Naive B cell (primary cell): Measurements from ENCODE around the gene MTCL1. TPM values are rescaled to one million over a fixed set of nuclear protein-coding genes. Genes with fewer than 3 reads are reported as not detected.

Experiments used
- ATAC-seq, 2 donors: fragments of 150-1000 bp; cut with Tn5 transposase; 2 replicates each; pipeline ENCODE4 v1.10.0; 2021; ENCODE audit warnings: low read depth in 2 of 2, mild to moderate bottlenecking in 2 of 2, moderate library complexity in 2 of 2
- DNase-seq: peaks from one replicate; pipeline ENCODE4 v3.0.0; 2022
- H3K27ac Mint-ChIP-seq, 6 donors: one replicate each; pipeline ENCODE4 v1.8.0; 2020 to 2022; ENCODE audit warnings: mild to moderate bottlenecking in 6 of 6, mixed read lengths in 6 of 6, moderate library complexity in 5 of 6, inconsistent platforms in 2 of 6
- H3K27me3 Mint-ChIP-seq, 3 donors: one replicate each; pipeline ENCODE4 v1.8.0; 2021 to 2022; ENCODE audit warnings: mixed read lengths in 3 of 3, mild to moderate bottlenecking in 1 of 3
- H3K36me3 Mint-ChIP-seq, 2 donors: one replicate each; pipeline ENCODE4 v1.8.0; 2020 to 2022; ENCODE audit warnings: mixed read lengths in 2 of 2, inconsistent platforms in 1 of 2, mild to moderate bottlenecking in 1 of 2
- H3K4me1 Mint-ChIP-seq, 3 donors: one replicate each; pipeline ENCODE4 v1.8.0; 2020 to 2022; ENCODE audit warnings: mixed read lengths in 3 of 3, inconsistent platforms in 1 of 3, mild to moderate bottlenecking in 1 of 3, moderate library complexity in 1 of 3
- H3K4me3 Mint-ChIP-seq, 8 donors: one replicate each; pipeline ENCODE4 v1.8.0; 2020 to 2022; ENCODE audit warnings: mild to moderate bottlenecking in 8 of 8, mixed read lengths in 8 of 8, moderate library complexity in 8 of 8, inconsistent platforms in 2 of 8
- H3K9me3 Mint-ChIP-seq, 7 donors: one replicate each; pipeline ENCODE4 v1.8.0; 2020 to 2022; ENCODE audit warnings: mixed read lengths in 7 of 7, mild to moderate bottlenecking in 5 of 7, inconsistent platforms in 2 of 7, moderate library complexity in 1 of 7
- polyA plus RNA-seq, 6 donors: library from polyadenylated mRNA; unstranded; fragments of 300-500 nt; fragmentation: Illumina TruSeq; gene quantifications; one replicate each; pipeline ENCODE4 v1.2.3, GENCODE V29; 2021; ENCODE audit warnings: low read depth in 6 of 6

Gene MTCL1
- polyA plus RNA-seq, 6 donors from 2014 or later = 0.26 to 1.4 (median 0.80) TPM

- Mint-ChIP-seq H3K4me1 (peaks cover 0 to 5% (median 5%) of the 10 kb centered on the region in 3 donors), H3K4me3 (no peak overlapping the region), H3K36me3 (peaks cover 0 to 6% of the 10 kb centered on the region in 2 donors), H3K27me3 (no peaks in the 10 kb centered on the region), H3K9me3 (no peaks in the 10 kb centered on the region), H3K27ac (no peak overlapping the region)
- ATAC-seq (no peak), DNase-seq (no peak)
These were observed 122.9 kb downstream of the MTCL1 start for GRCh38 chr18:8828300-8828699.

DNA sequence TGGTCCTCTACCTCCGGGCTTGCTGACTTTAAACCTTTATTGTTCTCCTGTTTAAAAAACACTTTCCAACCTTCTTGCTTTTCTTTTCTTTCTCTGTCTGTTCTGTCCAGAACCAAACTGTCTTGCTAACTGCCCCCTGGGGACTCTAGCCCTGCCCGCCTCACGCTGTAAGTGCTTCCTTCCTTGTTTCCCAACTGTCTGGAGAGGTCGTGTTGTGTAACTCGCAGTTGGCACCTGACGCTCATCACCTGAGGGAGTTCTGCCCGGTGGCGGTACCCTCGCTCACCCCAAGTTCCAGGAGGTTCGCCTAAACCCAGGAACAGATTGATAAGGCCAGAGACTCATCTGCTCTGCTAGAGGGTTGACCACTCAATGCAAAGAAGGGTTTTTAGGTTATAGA is 123.4 kb downstream of the MTCL1 start:
- no peak for ATAC-seq
- peaks cover 0 to 4% (median 0%) of the 10 kb centered on the region in 7 donors for H3K9me3 Mint-ChIP-seq
- H3K27ac Mint-ChIP-seq = peak overlapping the region in 1 of 6 donors; percentile 15
- no peak for DNase-seq
- peaks cover 0 to 10% of the 10 kb centered on the region in 2 donors for H3K36me3 Mint-ChIP-seq
- H3K27me3 Mint-ChIP-seq = no peaks in the 10 kb centered on the region
- peaks cover 0 to 5% (median 5%) of the 10 kb centered on the region in 3 donors for H3K4me1 Mint-ChIP-seq
- H3K4me3 Mint-ChIP-seq = no peak overlapping the region

GRCh38 chr18:8830067-8831060 is 125.0 kb downstream of the MTCL1 start:
- peaks cover 0 to 4% (median 0%) of the 10 kb centered on the region in 7 donors for H3K9me3 Mint-ChIP-seq
- H3K4me1 Mint-ChIP-seq = peaks cover 0 to 5% (median 5%) of the 10 kb centered on the region in 3 donors
- peaks cover 0 to 10% of the 10 kb centered on the region in 2 donors for H3K36me3 Mint-ChIP-seq

DNA sequence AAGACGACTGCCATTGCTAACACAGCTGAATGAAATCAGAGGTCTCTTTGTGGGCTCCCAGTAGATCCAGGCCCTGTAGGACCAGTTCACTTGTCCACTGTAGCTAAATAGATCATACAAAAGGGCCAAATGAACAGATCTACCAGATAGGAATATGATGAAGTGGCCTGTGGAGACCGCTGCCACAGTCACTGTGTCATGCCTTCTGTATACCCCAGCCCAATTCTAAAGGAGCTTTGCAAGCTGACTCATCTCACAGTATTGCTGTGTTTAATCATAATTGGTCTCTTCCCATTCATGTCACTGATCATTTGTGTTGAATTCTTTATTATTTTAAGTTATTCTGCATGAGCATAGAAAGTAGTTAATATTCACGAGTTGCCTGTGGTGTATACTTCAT is 125.8 kb downstream of the MTCL1 start:
- ATAC-seq = no peak
- DNase-seq = no peak
- H3K4me3 Mint-ChIP-seq = no peak overlapping the region
- H3K4me1 Mint-ChIP-seq = peaks cover 0 to 5% (median 5%) of the 10 kb centered on the region in 3 donors
- H3K36me3 Mint-ChIP-seq = peaks cover 0 to 10% of the 10 kb centered on the region in 2 donors
- H3K27me3 Mint-ChIP-seq = no peaks in the 10 kb centered on the region
- no peak overlapping the region for H3K27ac Mint-ChIP-seq
- peaks cover 0 to 4% (median 0%) of the 10 kb centered on the region in 7 donors for H3K9me3 Mint-ChIP-seq

More at GRCh38 chr18:8830067-8831060, 125.0 kb downstream of the MTCL1 start:
- no peaks in the 10 kb centered on the region for H3K27me3 Mint-ChIP-seq
- ATAC-seq = no peak
- no peak for DNase-seq
- peak overlapping the region in 2 of 6 donors; percentile 32 to 41 for H3K27ac Mint-ChIP-seq
- no peak overlapping the region for H3K4me3 Mint-ChIP-seq

DNA sequence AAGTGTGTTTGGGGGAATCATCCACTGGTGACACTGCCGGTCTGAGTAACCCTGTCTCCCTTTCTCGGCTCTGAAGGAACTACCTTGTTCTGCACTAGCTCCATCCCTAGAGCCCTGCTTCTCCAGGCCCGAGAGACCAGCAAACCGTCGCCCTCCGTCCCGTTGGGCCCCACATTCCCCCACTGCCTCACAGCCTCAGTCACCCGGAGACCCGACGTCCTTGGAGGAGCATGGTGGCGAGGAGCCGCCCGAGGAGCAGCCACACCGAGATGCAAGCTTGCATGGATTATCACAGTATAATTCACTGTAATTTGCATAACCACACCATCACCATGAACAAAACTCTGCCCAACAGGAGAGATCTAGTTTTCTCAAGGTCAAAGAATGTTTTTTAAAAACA is 126.2 kb downstream of the MTCL1 start:
- peaks cover 0 to 10% of the 10 kb centered on the region in 2 donors for H3K36me3 Mint-ChIP-seq
- DNase-seq = no peak
- peaks cover 0 to 4% (median 3%) of the 10 kb centered on the region in 7 donors for H3K9me3 Mint-ChIP-seq
- H3K27ac Mint-ChIP-seq = peak overlapping the region in 1 of 6 donors; percentile 71
- H3K27me3 Mint-ChIP-seq = no peaks in the 10 kb centered on the region
- ATAC-seq = no peak
- H3K4me1 Mint-ChIP-seq = peaks cover 0 to 5% (median 5%) of the 10 kb centered on the region in 3 donors
- H3K4me3 Mint-ChIP-seq = no peak overlapping the region

GRCh38 chr18:8833480-8833879 is 128.1 kb downstream of the MTCL1 start:
- ATAC-seq (no peak), DNase-seq (no peak)
- Mint-ChIP-seq H3K4me1 (peaks cover 0 to 5% (median 4%) of the 10 kb centered on the region in 3 donors), H3K9me3 (peaks cover 5 to 21% (median 15%) of the 10 kb centered on the region in 7 donors), H3K27me3 (no peaks in the 10 kb centered on the region), H3K27ac (no peak overlapping the region), H3K36me3 (peaks cover 5 to 8% of the 10 kb centered on the region in 2 donors), H3K4me3 (no peak overlapping the region)

DNA sequence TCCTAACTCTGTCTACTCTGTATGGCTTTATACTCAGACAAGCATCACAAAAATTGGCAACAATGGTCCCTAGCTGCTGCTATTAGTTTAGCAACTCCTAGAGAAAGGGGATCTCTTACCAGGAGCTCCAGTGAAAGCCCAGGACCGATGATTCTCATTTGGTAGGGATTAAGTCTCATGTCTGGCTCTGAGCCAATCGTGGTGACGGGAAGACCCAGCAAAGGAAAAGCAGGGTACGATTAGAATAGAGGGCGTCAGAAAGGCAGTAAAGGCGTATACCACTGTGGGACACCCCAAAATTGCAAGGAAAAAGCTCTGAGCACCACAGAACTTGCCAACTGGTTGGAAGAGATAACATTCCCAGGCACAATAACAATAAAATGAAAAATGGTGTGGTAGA is 129.5 kb downstream of the MTCL1 start:
- Mint-ChIP-seq H3K36me3 (peaks cover 4 to 8% of the 10 kb centered on the region in 2 donors), H3K4me3 (no peak overlapping the region), H3K27me3 (no peaks in the 10 kb centered on the region), H3K4me1 (no peaks in the 10 kb centered on the region), H3K9me3 (peaks cover 5 to 21% (median 15%) of the 10 kb centered on the region in 7 donors), H3K27ac (no peak overlapping the region)
- DNase-seq = no peak
- ATAC-seq = no peak

DNA sequence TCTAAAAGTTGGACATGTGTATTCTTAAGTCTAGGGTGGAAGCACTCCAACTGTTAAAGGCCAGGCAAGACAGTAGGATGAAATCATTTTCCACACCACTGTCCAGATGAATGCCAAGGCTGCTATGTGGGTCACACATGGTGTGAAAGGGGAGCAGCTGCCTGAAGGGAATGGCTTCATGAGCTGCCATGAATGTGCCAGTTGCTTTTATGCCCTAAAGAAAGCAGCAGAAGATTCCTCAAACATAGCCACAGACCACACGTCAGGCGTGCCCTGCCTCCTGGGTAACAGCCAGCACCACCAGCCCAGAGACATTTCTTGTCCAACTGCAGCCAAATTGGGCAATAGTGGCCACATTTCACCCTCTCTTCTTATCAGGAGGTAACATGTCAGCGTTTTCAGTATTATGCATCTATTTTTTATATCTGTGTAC is 130.2 kb downstream of the MTCL1 start:
- peaks cover 4 to 8% of the 10 kb centered on the region in 2 donors for H3K36me3 Mint-ChIP-seq
- no peaks in the 10 kb centered on the region for H3K27me3 Mint-ChIP-seq
- peaks cover 5 to 21% (median 15%) of the 10 kb centered on the region in 7 donors for H3K9me3 Mint-ChIP-seq
- no peak for ATAC-seq
- no peak overlapping the region for H3K4me3 Mint-ChIP-seq
- H3K4me1 Mint-ChIP-seq = no peaks in the 10 kb centered on the region
- H3K27ac Mint-ChIP-seq = peak overlapping the region in 1 of 6 donors; percentile 35
- no peak for DNase-seq

GRCh38 chr18:8839281-8839680 is 133.9 kb downstream of the MTCL1 start:
- ATAC-seq = no peak
- H3K9me3 Mint-ChIP-seq = peaks cover 3 to 21% (median 15%) of the 10 kb centered on the region in 7 donors
- H3K4me1 Mint-ChIP-seq = no peaks in the 10 kb centered on the region
- no peak for DNase-seq
- peaks cover 0 to 7% (median 4%) of the 10 kb centered on the region in 3 donors for H3K27me3 Mint-ChIP-seq
- no peak overlapping the region for H3K4me3 Mint-ChIP-seq
- H3K27ac Mint-ChIP-seq = peak overlapping the region in 1 of 6 donors; percentile 86
- peaks cover 0 to 8% of the 10 kb centered on the region in 2 donors for H3K36me3 Mint-ChIP-seq

DNA sequence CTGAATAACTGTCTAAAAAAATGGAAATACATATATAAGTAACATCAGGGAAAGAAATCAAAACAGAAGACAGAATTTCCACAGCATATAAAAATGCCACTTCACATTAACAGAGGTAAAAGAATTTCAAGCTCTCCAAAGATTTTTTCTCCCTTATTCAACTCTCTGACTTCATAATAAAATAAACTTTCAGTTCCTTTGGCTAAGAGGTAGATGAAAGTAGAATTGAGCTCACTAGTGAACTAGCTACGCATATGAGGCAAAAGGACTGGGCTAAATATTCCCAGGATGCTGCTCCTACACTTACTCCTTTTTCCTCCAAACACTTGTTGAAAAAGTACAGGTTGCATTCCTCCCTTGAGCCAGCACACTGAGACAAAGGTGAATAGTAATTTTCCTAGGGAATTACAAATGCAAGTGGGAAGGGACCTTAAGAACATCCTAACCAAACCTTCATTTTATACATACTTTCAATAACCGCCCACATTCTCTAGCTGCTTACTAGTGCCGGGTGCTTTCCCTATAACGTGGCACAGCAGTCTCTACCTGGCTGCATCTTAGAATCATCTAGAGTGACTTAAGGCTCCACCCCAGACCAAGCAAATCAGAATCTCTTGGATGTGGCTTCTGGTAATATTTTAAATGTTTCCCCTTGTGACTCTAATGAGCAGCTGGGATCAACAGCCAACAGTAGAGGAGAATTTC is 136.6 kb downstream of the MTCL1 start:
- no peak for DNase-seq
- ATAC-seq = no peak

GRCh38 chr18:8842506-8842905 is 137.2 kb downstream of the MTCL1 start:
- peak overlapping the region in 1 of 6 donors; percentile 93 for H3K27ac Mint-ChIP-seq

More for the DNA sequence above, 136.6 kb downstream of the MTCL1 start:
- H3K9me3 Mint-ChIP-seq = peaks cover 3 to 13% (median 9%) of the 10 kb centered on the region in 7 donors
- H3K4me1 Mint-ChIP-seq = no peaks in the 10 kb centered on the region
- H3K36me3 Mint-ChIP-seq = peaks cover 0 to 5% of the 10 kb centered on the region in 2 donors
- peak overlapping the region in 1 of 6 donors; percentile 5 for H3K27ac Mint-ChIP-seq
- peaks cover 0 to 18% (median 14%) of the 10 kb centered on the region in 3 donors for H3K27me3 Mint-ChIP-seq
- no peak overlapping the region for H3K4me3 Mint-ChIP-seq

GRCh38 chr18:8843005-8843404 is 137.6 kb downstream of the MTCL1 start:
- Mint-ChIP-seq H3K9me3 (peaks cover 0 to 2% (median 0%) of the 10 kb centered on the region in 7 donors), H3K27me3 (peaks cover 0 to 24% (median 22%) of the 10 kb centered on the region in 3 donors), H3K27ac (peak overlapping the region in 1 of 6 donors; percentile 18), H3K4me3 (no peak overlapping the region), H3K4me1 (no peaks in the 10 kb centered on the region), H3K36me3 (no peaks in the 10 kb centered on the region)
- DNase-seq (no peak), ATAC-seq (no peak)

More at GRCh38 chr18:8842506-8842905, 137.2 kb downstream of the MTCL1 start:
- H3K4me3 Mint-ChIP-seq = no peak overlapping the region
- DNase-seq = no peak
- no peaks in the 10 kb centered on the region for H3K4me1 Mint-ChIP-seq
- no peaks in the 10 kb centered on the region for H3K36me3 Mint-ChIP-seq
- peaks cover 0 to 7% (median 4%) of the 10 kb centered on the region in 7 donors for H3K9me3 Mint-ChIP-seq
- peaks cover 0 to 23% (median 19%) of the 10 kb centered on the region in 3 donors for H3K27me3 Mint-ChIP-seq
- ATAC-seq = no peak

GRCh38 chr18:8844721-8845148 is 139.4 kb downstream of the MTCL1 start:
- H3K27ac Mint-ChIP-seq = no peak overlapping the region
- no peak overlapping the region for H3K4me3 Mint-ChIP-seq
- DNase-seq (no peak), ATAC-seq (no peak)
- peaks cover 0 to 24% (median 22%) of the 10 kb centered on the region in 3 donors for H3K27me3 Mint-ChIP-seq
- H3K9me3 Mint-ChIP-seq = no peaks in the 10 kb centered on the region
- H3K4me1 Mint-ChIP-seq = peaks cover 0 to 5% (median 0%) of the 10 kb centered on the region in 3 donors
- H3K36me3 Mint-ChIP-seq = peaks cover 0 to under 1% of the 10 kb centered on the region in 2 donors
